H9 (cell line): Measurements from ENCODE around the gene ZNF232. TPM values are rescaled to one million over a fixed set of nuclear protein-coding genes. Genes with fewer than 3 reads are reported as not detected.

Experiments used
- DNase-seq: peaks from one replicate; pipeline ENCODE4 v3.0.0-alpha.2; 2017
- H2AFZ ChIP-seq: one replicate; pipeline ENCODE4 v1.6.1; 2013; ENCODE audit warnings: mild to moderate bottlenecking, low read length, control low read depth, moderate library complexity
- H2AK5ac ChIP-seq: 2 replicates; pipeline ENCODE4 v1.6.1; 2013; ENCODE audit warnings: low read length, control low read depth, mixed read lengths; ENCODE audit not compliant: insufficient read length
- H2BK120ac ChIP-seq: one replicate; pipeline ENCODE4 v1.6.1; 2013; ENCODE audit warnings: low read depth, mild to moderate bottlenecking, low read length, control low read depth, inconsistent platforms; ENCODE audit not compliant: poor library complexity, severe bottlenecking
- H2BK12ac ChIP-seq: 2 replicates; pipeline ENCODE4 v1.6.1; 2013; ENCODE audit warnings: low read length, control low read depth, mixed read lengths, low read depth; ENCODE audit not compliant: insufficient read length
- H2BK15ac ChIP-seq: 2 replicates; pipeline ENCODE4 v1.6.1; 2013; ENCODE audit warnings: low read depth, low read length, control low read depth
- H2BK20ac ChIP-seq: one replicate; pipeline ENCODE4 v1.6.1; 2013; ENCODE audit warnings: low read depth, mild to moderate bottlenecking, low read length, control low read depth, inconsistent platforms; ENCODE audit not compliant: poor library complexity, severe bottlenecking
- H2BK5ac ChIP-seq: 2 replicates; pipeline ENCODE4 v1.6.1; 2013; ENCODE audit warnings: low read length, control low read depth, mixed read lengths; ENCODE audit not compliant: insufficient read length
- H3K14ac ChIP-seq: 2 replicates; pipeline ENCODE4 v1.6.1; 2013; ENCODE audit warnings: low read length, control low read depth; ENCODE audit not compliant: insufficient read depth
- H3K18ac ChIP-seq: 2 replicates; pipeline ENCODE4 v1.6.1; 2013; ENCODE audit warnings: low read depth, mild to moderate bottlenecking, mixed read lengths, low read length, control low read depth; ENCODE audit not compliant: insufficient read length
- H3K23ac ChIP-seq: 2 replicates; pipeline ENCODE4 v1.6.1; 2013; ENCODE audit warnings: low read length, control low read depth, mixed read lengths, low read depth; ENCODE audit not compliant: insufficient read length
- H3K23me2 ChIP-seq: 2 replicates; pipeline ENCODE4 v1.6.1; 2013; ENCODE audit warnings: low read depth, mild to moderate bottlenecking, mixed read lengths, low read length, control low read depth; ENCODE audit not compliant: insufficient read length, poor library complexity, severe bottlenecking
- H3K27ac ChIP-seq: 2 replicates; pipeline ENCODE4 v1.5.1; 2013; ENCODE audit warnings: low read length, control low read depth, mixed read lengths, low read depth; ENCODE audit not compliant: insufficient read length
- H3K27me3 ChIP-seq: 2 replicates; pipeline ENCODE4 v1.6.1; 2013; ENCODE audit warnings: low read length, control low read depth, inconsistent platforms; ENCODE audit not compliant: insufficient read depth
- H3K4ac ChIP-seq: 2 replicates; pipeline ENCODE4 v1.6.1; 2013; ENCODE audit warnings: low read depth, mild to moderate bottlenecking, control low read depth, inconsistent platforms, low read length, moderate library complexity
- H3K4me1 ChIP-seq: 2 replicates; pipeline ENCODE4 v1.6.1; 2013; ENCODE audit warnings: low read length, control low read depth, inconsistent platforms; ENCODE audit not compliant: insufficient read depth
- H3K4me2 ChIP-seq: 2 replicates; pipeline ENCODE4 v1.6.1; 2013; ENCODE audit warnings: low read length, control low read depth, mixed read lengths; ENCODE audit not compliant: insufficient read length, insufficient read depth
- H3K56ac ChIP-seq: 2 replicates; pipeline ENCODE4 v1.6.1; 2013; ENCODE audit warnings: low read depth, mild to moderate bottlenecking, mixed read lengths, low read length, control low read depth; ENCODE audit not compliant: insufficient read length
- H3K79me1 ChIP-seq: 2 replicates; pipeline ENCODE4 v1.6.1; 2013; ENCODE audit warnings: low read depth, mild to moderate bottlenecking, moderate library complexity, low read length, control low read depth, inconsistent platforms; ENCODE audit not compliant: insufficient read depth, poor library complexity, severe bottlenecking
- H3K79me2 ChIP-seq: 2 replicates; pipeline ENCODE4 v1.6.1; 2013; ENCODE audit warnings: low read length, control low read depth, inconsistent platforms; ENCODE audit not compliant: insufficient read depth
- H3K9ac ChIP-seq: 2 replicates; pipeline ENCODE4 v1.6.1; 2013; ENCODE audit warnings: low read length, control low read depth, mixed read lengths; ENCODE audit not compliant: insufficient read length; ENCODE audit errors: extremely low read depth
- H3K9me3 ChIP-seq: one replicate; pipeline ENCODE4 v1.6.1; 2013; ENCODE audit warnings: low read depth, low read length, inconsistent platforms; ENCODE audit not compliant: control insufficient read depth
- H3T11ph ChIP-seq: one replicate; pipeline ENCODE4 v1.6.1; 2013; ENCODE audit warnings: mild to moderate bottlenecking, low read length, control low read depth, inconsistent platforms
- H4K20me1 ChIP-seq: one replicate; pipeline ENCODE4 v1.6.1; 2013; ENCODE audit not compliant: control insufficient read depth, insufficient read length, insufficient read depth
- H4K5ac ChIP-seq: 2 replicates; pipeline ENCODE4 v1.6.1; 2013; ENCODE audit warnings: low read depth, mild to moderate bottlenecking, mixed read lengths, low read length, control low read depth; ENCODE audit not compliant: insufficient read length
- H4K8ac ChIP-seq: replicated peaks from 2 replicates; pipeline ENCODE4 v1.6.1; 2013; ENCODE audit warnings: low read length, control low read depth, mixed read lengths, low read depth; ENCODE audit not compliant: insufficient read length
- H4K91ac ChIP-seq: 2 replicates; pipeline ENCODE4 v1.6.1; 2013; ENCODE audit warnings: low read depth, mild to moderate bottlenecking, moderate library complexity, mixed read lengths, low read length, control low read depth; ENCODE audit not compliant: insufficient read length
- H3K27ac Mint-ChIP-seq, 3 experiments: 2 replicates in 2 of 3; 3 replicates in 1 of 3; pipeline ENCODE4 v1.8.0; 2020 to 2021; ENCODE audit warnings: mixed read lengths in 3 of 3, mild to moderate bottlenecking in 1 of 3, moderate library complexity in 1 of 3
- H3K27me3 Mint-ChIP-seq: 2 replicates; pipeline ENCODE4 v1.8.0; 2021; ENCODE audit warnings: low read depth, mild to moderate bottlenecking, moderate library complexity, mixed read lengths
- H3K36me3 Mint-ChIP-seq, 3 experiments: 2 replicates in 2 of 3; 3 replicates in 1 of 3; pipeline ENCODE4 v1.8.0; 2020 to 2021; ENCODE audit warnings: low read depth in 3 of 3, mixed read lengths in 3 of 3; ENCODE audit not compliant: insufficient read depth in 1 of 3
- H3K4me1 Mint-ChIP-seq, 2 experiments: 2 replicates each; pipeline ENCODE4 v1.8.0; 2020; ENCODE audit warnings: mixed read lengths in 2 of 2
- H3K4me3 Mint-ChIP-seq, 2 experiments: 2 replicates in 1 of 2; 3 replicates in 1 of 2; pipeline ENCODE4 v1.8.0; 2020 to 2021; ENCODE audit warnings: mild to moderate bottlenecking in 2 of 2, mixed read lengths in 2 of 2, moderate library complexity in 1 of 2
- H3K9me3 Mint-ChIP-seq, 2 experiments: 2 replicates in 1 of 2; 3 replicates in 1 of 2; pipeline ENCODE4 v1.8.0; 2020; ENCODE audit warnings: mild to moderate bottlenecking in 2 of 2, mixed read lengths in 2 of 2, moderate library complexity in 1 of 2
- WGBS: extraction: QIAGEN DNeasy Blood & Tissue Kit; methylation state at CpG from one replicate; pipeline ENCODE4 v1.1.7; 2013; ENCODE audit warnings: missing lambda C conversion rate, low lambda C conversion rate, mixed read lengths; ENCODE audit not compliant: insufficient read length; ENCODE audit errors: extremely low coverage; 5-methylcytosine and 5-hydroxymethylcytosine counted together
- total RNA-seq: library from RNA; stranded (reverse); gene quantifications from 2 replicates; pipeline ENCODE4 v1.2.1, GENCODE V29; 2021
- TF ChIP-seq, protein P1 (sequence below): fragments of 200-600 bp; sonication (generic); conservative IDR thresholded peaks from 3 replicates; pipeline ENCODE4 v1.8.0; 2021; ENCODE audit warnings: antibody characterized with exemption, mild to moderate bottlenecking

ZNF232 gene
- total RNA-seq, 1 experiment from 2014 or later: 46.4 TPM

DNA sequence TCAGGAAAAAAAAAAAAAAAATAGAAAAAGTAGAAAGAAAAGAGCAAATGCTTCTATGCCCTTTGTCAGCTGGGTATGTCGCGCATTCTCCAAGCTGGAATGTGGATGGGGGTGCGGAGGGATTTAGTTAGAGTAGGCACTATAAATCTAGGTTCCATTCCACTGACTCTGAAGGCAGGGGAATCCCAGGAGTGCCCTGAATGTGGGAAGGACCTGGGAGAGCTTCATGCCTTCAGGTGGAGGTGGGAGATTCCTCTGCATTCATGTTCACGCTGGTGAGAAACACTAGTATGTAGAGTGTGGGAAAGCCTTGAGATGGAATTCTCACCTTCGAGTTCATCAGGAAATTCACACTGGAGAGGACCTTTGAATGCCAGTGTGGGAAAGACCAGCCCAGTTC, 12.4 kb downstream of the ZNF232 start:
- Histone ChIP-seq H4K5ac (no peak overlapping the region), H3K18ac (no peak overlapping the region), H4K20me1 (no peaks in the 10 kb centered on the region), H2BK5ac (no peak overlapping the region), H2BK15ac (no peak overlapping the region), H3K9me3 (peaks cover 14% of the 10 kb centered on the region), H4K91ac (no peak overlapping the region), H4K8ac (no peak overlapping the region), H3K4ac (no peak overlapping the region), H2AFZ (no peak overlapping the region), H3K14ac (no peak overlapping the region), H2BK20ac (no peak overlapping the region), H3K23ac (no peak overlapping the region), H2AK5ac (no peak overlapping the region), H3K27ac (no peak overlapping the region), H2BK12ac (no peak overlapping the region), H3K9ac (no peak overlapping the region), H3T11ph (no peak overlapping the region), H3K79me2 (no peaks in the 10 kb centered on the region), H2BK120ac (no peak overlapping the region), H3K4me1 (no peaks in the 10 kb centered on the region), H3K79me1 (no peaks in the 10 kb centered on the region), H3K56ac (no peak overlapping the region), H3K23me2 (peaks cover 7% of the 10 kb centered on the region), H3K27me3 (no peaks in the 10 kb centered on the region), H3K4me2 (no peak overlapping the region)
- no CpG with 5 or more reads among the region's 5 CpGs for WGBS
- TF ChIP-seq, protein P1, sequence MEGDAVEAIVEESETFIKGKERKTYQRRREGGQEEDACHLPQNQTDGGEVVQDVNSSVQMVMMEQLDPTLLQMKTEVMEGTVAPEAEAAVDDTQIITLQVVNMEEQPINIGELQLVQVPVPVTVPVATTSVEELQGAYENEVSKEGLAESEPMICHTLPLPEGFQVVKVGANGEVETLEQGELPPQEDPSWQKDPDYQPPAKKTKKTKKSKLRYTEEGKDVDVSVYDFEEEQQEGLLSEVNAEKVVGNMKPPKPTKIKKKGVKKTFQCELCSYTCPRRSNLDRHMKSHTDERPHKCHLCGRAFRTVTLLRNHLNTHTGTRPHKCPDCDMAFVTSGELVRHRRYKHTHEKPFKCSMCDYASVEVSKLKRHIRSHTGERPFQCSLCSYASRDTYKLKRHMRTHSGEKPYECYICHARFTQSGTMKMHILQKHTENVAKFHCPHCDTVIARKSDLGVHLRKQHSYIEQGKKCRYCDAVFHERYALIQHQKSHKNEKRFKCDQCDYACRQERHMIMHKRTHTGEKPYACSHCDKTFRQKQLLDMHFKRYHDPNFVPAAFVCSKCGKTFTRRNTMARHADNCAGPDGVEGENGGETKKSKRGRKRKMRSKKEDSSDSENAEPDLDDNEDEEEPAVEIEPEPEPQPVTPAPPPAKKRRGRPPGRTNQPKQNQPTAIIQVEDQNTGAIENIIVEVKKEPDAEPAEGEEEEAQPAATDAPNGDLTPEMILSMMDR: no peak
- Mint-ChIP-seq H3K27ac (no peak overlapping the region), H3K4me3 (no peak overlapping the region), H3K9me3 (peaks cover 39 to 46% of the 10 kb centered on the region in 2 experiments), H3K36me3 (peaks cover 13 to 27% (median 18%) of the 10 kb centered on the region in 3 experiments), H3K27me3 (peaks cover 56% of the 10 kb centered on the region), H3K4me1 (peaks cover 2 to 3% of the 10 kb centered on the region in 2 experiments; a peak in 1 of 4 replicates)
- no peak for DNase-seq
